ENCODE data around the gene AP3B1. TPM values are rescaled to one million over a fixed set of nuclear protein-coding genes. Genes with fewer than 3 reads are reported as not detected.
"Not testable (repeated sequence)": the region's sequence is repeated elsewhere in the genome, so short reads cannot be mapped to it uniquely, and the experiment has no call there.

The AP3B1 gene
- total and polyA plus RNA-seq, 12 donors, result 22.0 to 59.1 (median 34.3) TPM

DNA sequence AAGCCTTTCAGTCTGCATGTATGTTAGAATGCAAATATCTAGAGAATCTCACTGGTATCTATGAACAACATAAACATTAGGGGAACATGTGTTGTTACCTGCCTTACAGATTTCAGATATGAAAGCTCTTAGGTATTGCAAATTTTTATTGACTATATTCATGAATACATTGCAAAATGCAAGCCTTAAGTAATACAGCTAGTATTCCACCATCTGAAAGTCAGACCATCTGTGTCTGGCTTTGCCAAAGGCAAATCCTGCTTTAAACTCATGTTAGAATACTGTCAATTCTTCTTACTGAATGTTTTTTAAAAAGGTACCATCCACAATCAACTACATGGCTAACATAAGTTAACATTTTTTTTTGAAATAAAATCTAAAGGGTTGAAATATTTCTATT, 215.6 kb downstream of the AP3B1 start:
- H3K4me3 ChIP-seq, result no peak overlapping the region
- TF ChIP-seq POLR2A (IDR thresholded peaks at IDR 0.05), result no peak
- TF ChIP-seq, protein P1, sequence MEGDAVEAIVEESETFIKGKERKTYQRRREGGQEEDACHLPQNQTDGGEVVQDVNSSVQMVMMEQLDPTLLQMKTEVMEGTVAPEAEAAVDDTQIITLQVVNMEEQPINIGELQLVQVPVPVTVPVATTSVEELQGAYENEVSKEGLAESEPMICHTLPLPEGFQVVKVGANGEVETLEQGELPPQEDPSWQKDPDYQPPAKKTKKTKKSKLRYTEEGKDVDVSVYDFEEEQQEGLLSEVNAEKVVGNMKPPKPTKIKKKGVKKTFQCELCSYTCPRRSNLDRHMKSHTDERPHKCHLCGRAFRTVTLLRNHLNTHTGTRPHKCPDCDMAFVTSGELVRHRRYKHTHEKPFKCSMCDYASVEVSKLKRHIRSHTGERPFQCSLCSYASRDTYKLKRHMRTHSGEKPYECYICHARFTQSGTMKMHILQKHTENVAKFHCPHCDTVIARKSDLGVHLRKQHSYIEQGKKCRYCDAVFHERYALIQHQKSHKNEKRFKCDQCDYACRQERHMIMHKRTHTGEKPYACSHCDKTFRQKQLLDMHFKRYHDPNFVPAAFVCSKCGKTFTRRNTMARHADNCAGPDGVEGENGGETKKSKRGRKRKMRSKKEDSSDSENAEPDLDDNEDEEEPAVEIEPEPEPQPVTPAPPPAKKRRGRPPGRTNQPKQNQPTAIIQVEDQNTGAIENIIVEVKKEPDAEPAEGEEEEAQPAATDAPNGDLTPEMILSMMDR (IDR thresholded peaks at IDR 0.05), result no peak
- DNase-seq, result no peak
- H3K27ac ChIP-seq, result no peak overlapping the region
- intact Hi-C loops (cut with DNase I), result no loop called here
- H3K27me3 ChIP-seq, result no peaks in the 10 kb centered on the region
- H3K9me3 ChIP-seq (replicated peaks in 1 of 3), result no peaks in the 10 kb centered on the region
- no peaks in the 10 kb centered on the region for H3K4me1 ChIP-seq (replicated peaks in 1 of 2)
- no peaks in the 10 kb centered on the region for H3K36me3 ChIP-seq (replicated peaks in 1 of 2)

DNA sequence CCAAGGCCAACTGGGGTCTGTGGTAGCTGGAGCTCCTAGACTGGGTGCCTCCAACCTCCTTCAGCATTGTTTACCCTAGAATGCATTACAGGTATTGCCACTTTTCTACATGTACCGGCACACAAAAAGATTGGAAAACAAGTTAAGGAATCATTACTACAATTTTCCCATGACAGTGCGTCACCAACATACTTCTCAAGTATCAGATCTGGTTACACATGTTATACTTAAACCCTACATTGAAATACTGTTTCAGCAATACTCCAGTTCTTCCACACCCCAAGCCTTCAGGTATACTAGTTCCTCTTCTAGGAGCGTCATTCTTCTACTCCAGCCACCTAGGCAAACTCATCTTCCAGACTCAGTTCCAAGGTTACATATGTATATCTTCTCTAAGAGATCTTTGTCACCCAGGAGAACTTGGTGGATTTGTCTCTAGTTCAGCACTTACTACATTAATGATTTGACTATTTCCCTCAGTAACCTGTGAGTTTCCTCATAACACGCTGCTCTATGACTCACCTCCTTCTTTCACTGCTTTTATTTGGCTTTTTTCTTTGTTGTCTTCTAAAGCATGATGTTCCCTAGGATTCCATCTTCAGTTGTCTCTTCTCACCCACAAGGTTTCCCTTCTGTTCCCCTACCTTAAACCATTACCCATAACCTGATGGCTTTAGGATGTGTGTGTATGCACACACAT, 217.0 kb downstream of the AP3B1 start:
- Histone ChIP-seq H3K9me3 (replicated peaks in 1 of 3) (no peaks in the 10 kb centered on the region), H3K27ac (no peak overlapping the region), H3K4me3 (no peak overlapping the region), H3K27me3 (no peaks in the 10 kb centered on the region), H3K36me3 (replicated peaks in 1 of 2) (no peaks in the 10 kb centered on the region), H3K4me1 (replicated peaks in 1 of 2) (no peaks in the 10 kb centered on the region)
- TF ChIP-seq, protein P1 (IDR thresholded peaks at IDR 0.05), result no peak
- TF ChIP-seq POLR2A (IDR thresholded peaks at IDR 0.05), result no peak
- no peak for DNase-seq
- WGBS, 4 donors, result 94 to 96% (median 95%) methylated on average over 4 of the region's 4 CpGs
- intact Hi-C loops (cut with DNase I), result no loop called here

DNA sequence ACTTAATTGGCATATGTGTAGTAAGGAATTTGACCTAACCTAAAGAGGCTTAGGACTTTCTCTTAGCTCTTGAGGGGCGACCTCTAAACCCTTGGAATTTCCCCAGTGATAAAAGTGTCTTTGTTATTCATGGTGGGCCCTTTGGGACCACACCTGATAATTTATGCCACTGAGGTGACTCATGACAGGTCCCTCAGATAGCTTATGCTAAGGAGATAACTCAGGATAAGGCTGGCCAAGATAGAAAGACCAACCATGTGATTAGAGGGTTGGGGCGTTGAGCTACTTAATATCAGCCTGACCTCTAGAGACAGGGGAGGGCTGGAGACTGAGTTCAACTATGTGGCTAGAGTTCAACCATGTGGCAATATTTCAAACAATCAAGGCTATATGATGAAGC, 218.1 kb downstream of the AP3B1 start:
- DNase-seq, result peak in 5 of 7 donors; percentile 12 to 72 (median 22)
- TF ChIP-seq, protein P1 (IDR thresholded peaks at IDR 0.05), result no peak
- TF ChIP-seq POLR2A (IDR thresholded peaks at IDR 0.05), result no peak
- Histone ChIP-seq H3K9me3 (replicated peaks in 1 of 3) (no peaks in the 10 kb centered on the region), H3K27ac (no peak overlapping the region), H3K27me3 (no peaks in the 10 kb centered on the region), H3K36me3 (replicated peaks in 1 of 2) (no peaks in the 10 kb centered on the region), H3K4me3 (no peak overlapping the region), H3K4me1 (replicated peaks in 1 of 2) (no peaks in the 10 kb centered on the region)
- intact Hi-C loops (cut with DNase I), result no loop called here
- 43 to 61% (median 48%) methylated on average over 2 of the region's 2 CpGs for WGBS, 4 donors

DNA sequence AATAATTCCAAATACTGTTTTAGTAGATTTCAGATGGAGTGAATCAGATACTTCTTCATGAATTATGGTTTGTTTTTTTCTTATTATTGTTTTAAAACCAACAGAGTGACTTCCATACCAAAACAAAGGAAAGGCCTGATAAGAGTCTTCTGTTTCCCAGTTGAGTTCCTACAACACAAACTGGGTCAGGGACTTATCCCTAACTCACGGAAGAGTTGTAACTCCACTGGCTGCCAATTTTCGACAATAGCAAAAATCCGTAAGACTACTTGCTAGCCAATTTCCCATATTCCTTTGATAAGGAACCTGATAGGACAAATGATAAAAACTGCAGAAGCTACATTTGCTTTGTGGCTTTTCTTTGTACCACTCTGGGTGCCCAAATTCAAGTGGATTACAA, 219.2 kb downstream of the AP3B1 start:
- Histone ChIP-seq H3K4me3 (no peak overlapping the region), H3K4me1 (replicated peaks in 1 of 2) (no peaks in the 10 kb centered on the region), H3K27me3 (no peaks in the 10 kb centered on the region), H3K9me3 (replicated peaks in 1 of 3) (peaks cover 0 to 4% (median 0%) of the 10 kb centered on the region in 3 donors), H3K36me3 (replicated peaks in 1 of 2) (no peaks in the 10 kb centered on the region), H3K27ac (no peak overlapping the region)
- DNase-seq, result peak in 2 of 7 donors; percentile 12 to 21
- WGBS, 4 donors, result 33 to 49% (median 42%) methylated on average over 3 of the region's 3 CpGs
- intact Hi-C loops (cut with DNase I), result no loop called here
- TF ChIP-seq, protein P1 (IDR thresholded peaks at IDR 0.05), result no peak
- no peak for TF ChIP-seq POLR2A (IDR thresholded peaks at IDR 0.05)

DNA sequence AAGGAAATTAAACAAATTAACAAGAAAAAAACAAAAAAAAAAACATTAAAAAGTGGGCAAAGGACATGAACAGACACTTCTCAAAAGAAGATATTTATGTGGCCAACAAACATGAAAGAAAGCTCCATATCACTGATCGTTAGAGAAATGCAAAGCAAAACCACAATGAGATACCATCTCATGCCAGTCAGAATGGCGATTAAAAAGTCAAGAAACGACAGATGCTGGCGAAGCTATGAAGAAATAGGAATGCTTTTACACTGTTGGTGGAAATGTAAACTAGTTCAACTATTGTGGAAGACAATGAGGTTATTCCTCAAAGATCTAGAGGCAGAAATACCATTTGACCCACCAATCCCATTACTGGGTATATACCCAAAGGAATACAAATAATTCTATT, 223.8 kb downstream of the AP3B1 start:
- H3K27me3 ChIP-seq; H3K4me1 ChIP-seq (replicated peaks in 1 of 2); H3K9me3 ChIP-seq (replicated peaks in 1 of 3); H3K27ac ChIP-seq; H3K36me3 ChIP-seq (replicated peaks in 1 of 2); DNase-seq; intact Hi-C loops (cut with DNase I); H3K4me3 ChIP-seq: not testable (repeated sequence)
- WGBS, 4 donors, result 84 to 98% (median 95%) methylated on average over 4 of the region's 4 CpGs

DNA sequence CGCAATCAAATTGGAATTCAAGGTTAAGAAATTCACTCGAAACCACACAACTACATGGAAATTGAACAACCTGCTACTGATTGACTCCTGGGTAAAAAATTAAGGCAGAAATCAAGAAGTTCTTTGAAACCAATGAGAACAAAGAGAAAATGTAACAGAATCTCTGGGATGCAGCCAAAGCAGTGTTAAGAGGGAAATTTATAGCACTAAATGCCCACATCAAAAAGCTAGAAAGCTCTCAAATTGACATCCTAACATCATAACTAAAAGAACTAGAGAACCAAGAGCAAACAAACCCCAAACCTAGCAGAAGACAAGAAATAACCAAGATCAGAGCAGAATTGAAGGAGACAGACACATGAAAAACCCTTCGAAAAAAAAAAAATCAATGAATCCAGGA, 226.9 kb downstream of the AP3B1 start:
- H3K27me3 ChIP-seq; H3K4me3 ChIP-seq; DNase-seq; H3K27ac ChIP-seq; H3K9me3 ChIP-seq (replicated peaks in 1 of 3); H3K36me3 ChIP-seq (replicated peaks in 1 of 2); H3K4me1 ChIP-seq (replicated peaks in 1 of 2); intact Hi-C loops (cut with DNase I): not testable (repeated sequence)
- WGBS, 4 donors, result 96 to 100% (median 96%) methylated on average over 3 of the region's 3 CpGs

DNA sequence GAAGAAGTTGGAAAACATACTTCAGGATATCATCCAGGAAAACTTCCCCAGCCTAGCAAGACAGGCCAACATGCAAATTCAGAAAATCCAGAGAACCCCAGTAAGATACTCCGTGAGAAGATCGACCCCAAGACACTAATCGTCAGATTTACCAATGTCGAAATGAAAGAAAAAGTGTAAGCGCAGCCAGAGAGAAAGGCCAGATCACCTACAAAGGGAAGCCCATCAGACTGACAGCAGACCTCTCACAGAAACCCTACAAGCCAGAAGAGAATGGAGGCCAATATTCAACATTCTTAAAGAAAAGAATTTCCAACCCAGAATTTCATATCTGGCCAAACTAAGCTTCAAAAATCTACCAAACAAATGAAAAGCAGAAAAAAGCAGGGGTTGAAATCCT, 227.8 kb downstream of the AP3B1 start:
- H3K27me3 ChIP-seq; H3K4me3 ChIP-seq; H3K4me1 ChIP-seq (replicated peaks in 1 of 2); DNase-seq; H3K27ac ChIP-seq; intact Hi-C loops (cut with DNase I); H3K9me3 ChIP-seq (replicated peaks in 1 of 3); H3K36me3 ChIP-seq (replicated peaks in 1 of 2): not testable (repeated sequence)
- 97 to 100% (median 99%) methylated on average over 5 of the region's 5 CpGs for WGBS, 4 donors
